HTERT RPE-1 (cell line): ENCODE results near the gene PHETA1.
"Not testable (repeated sequence)": the region's sequence is repeated elsewhere in the genome, so short reads cannot be mapped to it uniquely, and the experiment has no call there.

Source experiments
- in situ Hi-C: fragments of 300-500 bp; cut with MboI; formaldehyde crosslinking; loops from 4 replicates; pipeline ENCODE4 v1.14.3; 2020; ENCODE audit warnings: low sequenced_read_pairs

PHETA1 gene

DNA sequence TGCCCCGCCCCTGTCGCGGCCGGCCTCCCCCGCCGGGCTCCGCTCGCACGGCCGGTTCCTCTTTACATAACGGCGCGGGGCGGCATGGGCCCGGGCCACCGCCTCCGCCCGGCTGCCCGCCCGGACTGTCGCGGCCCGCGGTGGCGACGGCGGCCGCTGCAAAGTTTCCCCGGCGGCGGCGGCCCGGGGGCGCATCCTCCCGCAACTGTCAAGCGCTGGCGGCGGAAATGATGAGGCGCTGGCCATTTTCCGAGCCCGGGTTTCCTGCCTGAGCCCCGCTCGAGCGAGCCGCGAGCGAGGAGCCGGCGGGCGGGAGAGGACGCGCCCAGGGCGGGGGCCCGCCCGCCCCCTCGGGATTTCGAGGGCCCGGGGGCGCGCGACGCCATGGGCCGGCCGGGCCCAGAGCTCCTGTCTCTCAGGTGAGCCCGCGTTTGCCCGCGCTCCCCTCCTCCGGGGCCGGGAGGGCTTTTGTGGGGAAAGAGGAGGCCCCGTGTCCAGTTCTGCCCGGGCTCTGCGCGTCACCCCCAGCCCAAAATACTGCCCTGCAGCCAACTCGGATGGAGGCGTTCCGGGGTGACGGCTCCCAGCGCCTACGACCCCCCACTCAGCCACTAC, 37.1 kb upstream of the PHETA1 start, which contains the start of gene SH2B3:
Gene SH2B3 (plus strand): TSS at position 65 of the 615 bp plus-strand sequence. CDS start 12,223 bp downstream, outside the sequence.
- in situ Hi-C loops, result no loop called here

DNA sequence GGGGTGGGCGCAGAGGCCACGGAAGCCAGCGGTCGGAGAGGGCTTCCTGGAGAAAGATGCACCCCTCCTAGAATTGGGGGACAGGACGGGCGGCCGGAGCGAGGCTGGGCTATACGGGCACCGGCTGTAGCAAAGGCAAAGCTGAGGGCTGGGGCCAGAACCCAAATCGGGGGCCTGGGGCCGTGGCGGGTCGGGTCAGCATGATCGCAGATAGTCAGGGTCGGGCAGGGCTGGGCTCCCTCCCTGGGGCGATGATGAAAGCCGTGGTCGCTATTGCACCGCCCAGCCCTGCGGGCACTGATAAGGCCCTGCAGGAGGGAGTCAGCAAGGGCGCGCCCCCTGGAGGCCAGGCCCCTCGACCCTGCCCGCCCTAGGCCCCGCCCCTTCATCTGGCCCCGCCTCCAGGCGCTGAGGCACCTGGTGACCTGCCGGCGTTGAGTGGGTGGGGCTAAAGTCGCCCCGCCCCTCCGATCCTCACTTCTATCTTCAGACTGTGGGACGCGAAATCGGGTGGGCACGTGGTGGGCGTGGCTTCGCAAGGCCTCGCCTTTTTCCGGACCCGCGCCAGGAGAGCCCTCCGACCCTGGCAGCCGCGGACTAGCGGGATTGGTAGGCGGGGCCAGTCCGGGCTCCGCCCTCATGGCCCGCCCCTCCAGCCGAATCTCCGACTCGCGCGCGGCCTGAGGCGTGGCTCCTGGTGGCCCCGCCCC, 36.4 kb upstream of the PHETA1 start:
- in situ Hi-C loops, result no loop called here

GRCh38 chr12:111404362-111405148, 35.7 kb upstream of the PHETA1 start:
- in situ Hi-C loops, result no loop called here

DNA sequence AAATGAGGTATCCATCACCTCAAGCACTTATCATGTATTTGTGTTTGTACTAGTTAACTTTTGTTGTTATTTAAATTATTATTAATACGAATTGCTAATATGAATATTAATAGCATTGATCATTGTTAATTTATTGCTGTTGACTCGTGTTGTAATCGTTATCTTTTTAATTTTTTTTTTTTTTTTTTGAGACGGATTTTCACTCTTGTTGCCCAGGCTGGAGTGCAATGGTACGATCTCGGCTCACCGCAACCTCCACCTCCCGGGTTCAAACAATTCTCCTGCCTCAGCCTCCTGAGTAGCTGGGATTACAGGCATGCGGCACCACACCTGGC, 33.6 kb upstream of the PHETA1 start:
- in situ Hi-C loops, result not testable (repeated sequence)

GRCh38 chr12:111401167-111401605, 32.3 kb upstream of the PHETA1 start:
- in situ Hi-C loops, result no loop called here

DNA sequence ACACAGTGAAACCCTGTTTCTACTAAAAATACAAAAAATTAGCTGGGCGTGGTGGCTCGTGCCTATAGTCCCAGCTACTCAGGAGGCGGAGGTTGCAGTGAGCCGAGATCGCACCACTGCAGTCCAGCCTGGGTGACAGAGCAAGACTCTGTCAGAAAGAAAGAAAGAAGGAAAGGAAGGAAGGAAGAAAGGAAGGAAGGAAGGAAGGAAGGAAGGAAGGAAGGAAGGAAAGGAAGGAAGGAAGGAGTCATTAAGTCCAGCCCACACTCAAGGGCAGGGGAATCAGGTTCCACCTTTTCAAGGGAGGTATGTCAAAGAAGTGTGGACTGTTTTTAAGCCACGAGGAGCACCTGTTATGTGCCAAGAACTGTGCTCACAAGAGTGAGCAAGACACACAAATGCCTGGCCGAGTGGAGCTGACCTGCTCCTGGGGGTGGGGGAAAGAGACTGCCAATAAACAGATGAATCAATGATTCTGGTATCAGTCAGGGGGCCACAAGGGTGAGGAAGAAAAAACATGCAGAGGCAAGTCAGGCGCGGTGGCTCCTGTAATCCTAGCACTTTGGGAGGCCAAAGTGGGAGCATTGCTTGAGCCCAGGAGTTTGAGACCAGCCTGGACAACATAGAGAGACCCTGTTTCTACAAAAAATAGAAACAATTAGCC, 31.0 kb upstream of the PHETA1 start:
- in situ Hi-C loops, result not testable (repeated sequence)

GRCh38 chr12:111398530-111398929, 29.6 kb upstream of the PHETA1 start:
- in situ Hi-C loops, result no loop called here

- in situ Hi-C loops, result no loop called here
These were observed 28.0 kb upstream of the PHETA1 start for GRCh38 chr12:111396726-111397445.

DNA sequence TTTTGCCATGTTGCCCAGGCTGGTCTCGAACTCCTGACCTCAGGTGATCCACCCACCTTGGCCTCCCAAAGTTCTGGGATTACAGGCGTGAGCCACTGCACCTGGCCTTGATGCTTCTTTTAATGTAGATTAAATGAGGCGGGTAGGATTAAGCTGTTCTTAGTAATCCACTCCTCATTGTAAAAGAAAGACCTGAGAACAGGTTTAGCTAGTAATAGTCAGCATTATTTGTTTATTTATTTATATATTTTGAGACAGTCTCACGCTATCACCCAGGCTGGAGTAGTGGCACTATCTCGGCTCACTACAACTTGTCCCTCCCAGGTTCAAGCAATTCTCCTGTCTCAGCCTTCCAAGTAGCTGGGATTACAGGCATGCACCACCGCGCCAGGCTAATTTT, 27.4 kb upstream of the PHETA1 start:
- in situ Hi-C loops, result not testable (repeated sequence)

DNA sequence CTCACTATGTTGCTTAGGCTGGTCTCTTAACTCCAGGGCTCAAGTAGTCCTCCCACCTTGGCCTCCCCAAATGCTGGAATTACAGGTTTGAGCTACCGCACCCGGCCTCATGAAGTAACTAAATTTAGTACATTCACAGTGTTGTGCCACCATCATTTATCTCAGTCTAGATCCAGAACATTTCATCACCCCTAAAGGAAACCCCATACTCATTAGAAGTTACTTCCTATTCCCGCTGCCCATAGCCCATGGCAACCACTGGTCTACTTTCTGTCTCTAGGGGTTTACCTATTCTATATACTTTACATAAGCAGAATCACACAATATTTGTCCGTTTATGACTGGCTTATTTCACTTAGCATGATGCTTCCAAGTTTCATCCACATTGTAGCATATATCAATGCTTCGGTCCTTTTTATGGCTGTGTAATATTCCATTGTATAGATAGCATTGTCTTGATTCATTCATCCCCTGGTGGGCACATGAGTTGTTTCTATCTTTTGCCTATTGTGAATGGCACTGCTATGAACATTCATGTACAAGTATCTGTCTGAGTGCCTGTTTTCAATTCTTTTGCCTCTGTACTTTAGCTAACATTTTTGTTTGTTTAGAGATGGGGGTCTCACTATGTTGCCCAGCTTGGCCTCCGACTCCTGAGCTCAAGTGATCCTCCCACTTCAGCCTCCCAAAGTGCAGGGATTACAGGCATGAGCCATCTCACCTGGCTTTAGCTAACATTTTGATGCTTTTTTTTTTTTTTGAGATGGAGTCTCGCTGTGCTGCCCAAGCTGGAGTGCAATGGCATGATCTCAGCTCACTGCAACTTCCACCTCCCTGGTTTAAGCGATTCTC, 26.7 kb upstream of the PHETA1 start:
- in situ Hi-C loops, result no loop called here

GRCh38 chr12:111394480-111394879, 25.6 kb upstream of the PHETA1 start:
- in situ Hi-C loops, result no loop called here

DNA sequence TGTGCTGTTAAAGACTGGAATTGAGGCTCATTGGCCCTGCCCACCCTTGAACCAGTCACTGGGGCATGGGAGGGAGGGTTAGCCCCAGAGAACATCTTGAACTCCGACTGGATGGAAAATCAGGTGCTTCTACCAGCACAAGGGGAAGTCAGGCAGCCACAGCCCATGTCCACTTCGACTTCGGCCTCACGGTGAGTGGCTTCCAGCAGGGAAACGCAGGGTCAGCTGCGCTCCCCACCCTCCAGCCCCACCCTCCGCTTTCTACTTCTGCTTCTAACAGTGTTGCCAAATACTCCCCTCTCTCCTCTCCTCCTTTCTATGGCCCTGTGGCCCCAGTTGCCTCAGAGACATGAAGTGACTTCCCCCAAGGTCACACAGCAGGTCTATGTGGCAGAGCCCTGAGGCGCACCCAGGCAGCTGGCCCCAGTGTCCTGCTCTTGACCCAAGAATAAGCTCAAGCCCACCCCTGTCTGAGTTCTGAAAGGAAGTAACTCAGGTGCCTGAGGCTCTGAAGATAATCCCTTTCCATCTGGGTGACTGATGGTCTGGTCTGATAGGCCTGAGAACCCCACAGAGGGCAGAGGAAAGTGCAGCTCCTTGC, 24.9 kb upstream of the PHETA1 start:
- in situ Hi-C loops, result no loop called here

DNA sequence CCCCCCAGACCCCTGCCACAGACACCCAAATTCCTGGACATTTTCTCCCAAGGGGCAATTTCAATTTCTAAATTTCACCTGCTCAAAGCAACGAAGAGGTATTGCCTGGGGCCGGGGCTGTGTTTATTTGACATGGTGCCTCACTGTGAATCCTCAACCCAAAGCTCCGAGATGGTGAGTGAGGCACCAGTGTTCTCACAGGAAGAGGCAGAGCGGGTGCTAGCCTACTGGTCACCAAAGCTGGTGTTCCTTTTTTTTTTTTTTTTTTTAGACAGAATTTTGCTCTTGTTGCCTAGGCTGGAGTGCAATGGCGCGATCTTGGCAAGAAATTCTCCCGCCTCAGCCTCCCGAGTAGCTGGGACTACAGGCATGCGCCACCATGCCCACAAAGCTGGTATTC, 22.0 kb upstream of the PHETA1 start:
- in situ Hi-C loops, result no loop called here

- in situ Hi-C loops, result no loop called here
These were observed 20.7 kb upstream of the PHETA1 start for GRCh38 chr12:111389635-111390034.

DNA sequence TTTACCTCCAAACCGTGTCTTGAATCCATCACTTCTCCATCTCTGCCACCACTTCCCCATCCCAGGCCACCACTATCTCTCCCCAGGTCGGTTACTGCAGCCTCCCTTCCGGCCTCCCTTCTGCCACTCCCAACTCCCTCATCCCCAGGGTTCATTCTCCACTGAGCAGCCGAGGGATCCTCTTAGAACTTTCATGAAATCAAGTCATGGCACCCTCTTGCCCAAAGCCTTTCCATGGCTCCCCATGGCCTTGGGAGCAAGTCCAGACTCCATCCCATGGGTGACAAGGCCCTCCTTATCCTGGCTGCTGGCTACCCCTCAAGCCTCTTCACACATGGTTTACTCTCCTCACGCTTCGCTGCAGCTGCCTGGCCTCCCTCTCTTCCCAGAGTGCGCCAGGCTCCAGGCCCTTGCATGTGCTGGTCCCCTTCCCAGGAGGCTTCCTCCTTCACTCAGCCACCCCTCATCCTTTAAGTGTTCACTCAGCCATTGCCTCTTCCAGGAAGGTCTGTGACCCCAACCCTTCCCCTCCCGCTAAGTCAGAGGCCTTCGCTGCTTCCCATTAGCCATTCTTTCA, 18.9 kb upstream of the PHETA1 start:
- in situ Hi-C loops, result no loop called here

DNA sequence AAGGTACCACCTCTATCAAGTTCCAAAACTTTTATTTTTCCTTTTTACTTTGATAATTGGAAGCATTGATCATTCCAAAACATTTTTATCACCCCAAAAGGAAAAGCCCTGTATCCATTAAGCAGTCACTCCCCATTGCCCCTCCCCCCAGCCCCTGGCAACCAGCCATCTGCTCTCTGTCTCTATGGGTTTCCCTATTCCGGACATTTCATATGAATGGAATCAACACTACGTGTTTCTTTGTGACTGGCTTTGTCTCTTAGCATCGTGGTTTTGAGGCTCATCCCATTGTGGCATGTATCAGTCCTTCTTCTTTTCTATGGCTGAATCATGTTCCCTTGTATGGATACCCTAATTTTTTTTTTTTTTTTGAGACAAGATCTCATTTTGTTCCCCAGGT, 18.0 kb upstream of the PHETA1 start:
- in situ Hi-C loops, result no loop called here

GRCh38 chr12:111384596-111384995, 15.7 kb upstream of the PHETA1 start:
- in situ Hi-C loops, result no loop called here

DNA sequence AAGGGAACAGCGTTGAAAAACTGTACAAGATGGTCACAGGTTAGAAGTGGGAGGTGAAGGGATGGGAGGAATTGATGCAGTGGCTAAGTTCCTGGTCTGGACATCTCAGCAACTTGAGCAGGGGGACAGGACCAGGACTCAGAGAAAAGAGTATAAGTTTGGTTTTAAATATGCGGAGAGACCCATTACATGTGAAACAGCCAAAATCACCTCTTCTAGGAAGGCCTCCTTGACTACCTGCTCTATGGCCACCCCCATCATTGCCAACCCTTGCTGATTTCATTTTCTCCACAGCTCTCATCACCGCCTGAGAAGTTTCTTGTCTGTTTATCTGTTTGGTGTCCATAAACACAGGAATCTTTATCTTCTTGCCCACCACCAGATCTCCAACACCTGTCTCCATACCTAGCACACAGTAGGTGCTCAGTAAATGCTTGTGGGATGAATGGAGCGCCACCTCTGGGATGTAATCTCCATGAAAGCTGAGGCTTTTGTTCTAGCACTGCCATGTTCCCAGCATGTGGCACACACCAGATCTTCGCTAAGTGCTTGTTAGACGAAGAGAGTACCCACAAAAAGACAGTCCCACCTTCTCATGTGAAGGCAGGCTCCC, 11.2 kb upstream of the PHETA1 start:
- in situ Hi-C loops, result no loop called here

GRCh38 chr12:111377440-111377839, 8.5 kb upstream of the PHETA1 start:
- in situ Hi-C loops, result no loop called here
